CD4-positive, alpha-beta T cell treated with Interleukin-15 for 4 hours (primary cell): ENCODE data around the gene ERICH2.

Experiments used
- DNase-seq: peaks from one replicate; pipeline ENCODE4 v3.0.0-alpha.2; 2020; ENCODE audit warnings: low spot score

The ERICH2 gene

DNA sequence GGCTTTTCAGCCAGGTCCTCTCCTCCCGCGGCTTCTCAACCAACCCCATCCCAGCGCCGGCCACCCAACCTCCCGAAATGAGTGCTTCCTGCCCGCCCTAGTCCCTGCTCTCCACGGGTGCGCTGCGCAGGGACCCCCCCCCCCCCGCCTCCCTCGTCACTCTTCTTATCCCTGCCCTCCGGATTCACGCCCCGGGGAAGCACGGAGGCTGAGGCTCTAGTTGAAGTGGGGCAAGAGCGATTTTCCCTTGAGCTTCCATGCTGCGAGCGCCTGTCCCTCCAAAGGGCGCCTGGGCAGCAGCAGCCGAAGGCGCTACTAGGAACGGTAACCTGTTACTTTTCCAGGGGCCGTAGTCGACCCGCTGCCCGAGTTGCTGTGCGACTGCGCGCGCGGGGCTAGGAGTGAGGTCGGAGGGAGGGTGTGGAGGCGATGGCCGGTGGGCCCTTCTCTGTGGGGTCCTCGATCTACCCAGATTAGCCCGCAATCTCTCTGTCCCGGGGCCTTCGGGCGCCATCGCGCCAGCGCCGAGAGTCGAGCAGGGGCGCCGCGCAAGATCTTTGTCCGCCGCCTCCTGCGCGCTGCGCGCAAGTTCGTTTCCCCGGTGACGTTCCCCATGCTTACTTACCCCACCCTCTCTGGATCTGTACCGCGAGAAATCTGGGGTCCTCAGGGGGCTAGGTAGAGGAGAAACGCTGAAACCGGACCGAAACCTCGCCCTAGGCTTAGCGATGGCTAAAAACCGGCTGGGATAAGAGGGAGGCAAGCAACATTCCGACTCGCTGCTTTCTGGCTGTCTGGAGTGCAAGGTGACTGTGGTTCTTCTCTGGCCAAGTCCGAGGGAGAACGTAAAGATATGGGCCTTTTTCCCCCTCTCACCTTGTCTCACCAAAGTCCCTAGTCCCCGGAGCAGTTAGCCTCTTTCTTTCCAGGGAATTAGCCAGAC, 47.2 kb downstream of the ERICH2 start:
- no peak for DNase-seq

DNA sequence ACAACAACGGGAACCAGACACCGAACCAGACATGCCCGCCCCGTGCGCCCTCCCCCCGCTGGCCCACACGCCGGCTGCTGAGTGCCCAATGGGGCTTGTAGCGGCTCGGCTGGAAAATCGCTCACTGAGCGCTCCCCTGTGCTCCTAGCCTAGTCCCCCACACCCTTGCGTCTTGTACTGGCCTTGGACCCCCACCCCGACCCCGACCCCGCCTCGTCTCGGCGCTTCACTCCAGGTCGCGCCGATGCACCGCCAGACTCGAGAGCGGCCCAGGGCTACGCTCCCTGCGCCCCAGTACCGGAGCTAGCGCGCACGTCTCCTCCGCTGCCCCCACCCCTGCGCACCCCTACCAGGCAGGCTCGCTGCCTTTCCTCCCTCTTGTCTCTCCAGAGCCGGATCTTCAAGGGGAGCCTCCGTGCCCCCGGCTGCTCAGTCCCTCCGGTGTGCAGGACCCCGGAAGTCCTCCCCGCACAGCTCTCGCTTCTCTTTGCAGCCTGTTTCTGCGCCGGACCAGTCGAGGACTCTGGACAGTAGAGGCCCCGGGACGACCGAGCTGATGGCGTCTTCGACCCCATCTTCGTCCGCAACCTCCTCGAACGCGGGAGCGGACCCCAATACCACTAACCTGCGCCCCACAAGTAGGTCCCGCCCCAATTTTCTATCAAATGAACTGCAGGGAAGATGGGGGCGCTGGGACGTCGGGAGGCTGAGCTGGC, 48.0 kb downstream of the ERICH2 start:
- no peak for DNase-seq

- DNase-seq: no peak
These were observed 48.7 kb downstream of the ERICH2 start for GRCh38 chr2:170818752-170819470.

DNA sequence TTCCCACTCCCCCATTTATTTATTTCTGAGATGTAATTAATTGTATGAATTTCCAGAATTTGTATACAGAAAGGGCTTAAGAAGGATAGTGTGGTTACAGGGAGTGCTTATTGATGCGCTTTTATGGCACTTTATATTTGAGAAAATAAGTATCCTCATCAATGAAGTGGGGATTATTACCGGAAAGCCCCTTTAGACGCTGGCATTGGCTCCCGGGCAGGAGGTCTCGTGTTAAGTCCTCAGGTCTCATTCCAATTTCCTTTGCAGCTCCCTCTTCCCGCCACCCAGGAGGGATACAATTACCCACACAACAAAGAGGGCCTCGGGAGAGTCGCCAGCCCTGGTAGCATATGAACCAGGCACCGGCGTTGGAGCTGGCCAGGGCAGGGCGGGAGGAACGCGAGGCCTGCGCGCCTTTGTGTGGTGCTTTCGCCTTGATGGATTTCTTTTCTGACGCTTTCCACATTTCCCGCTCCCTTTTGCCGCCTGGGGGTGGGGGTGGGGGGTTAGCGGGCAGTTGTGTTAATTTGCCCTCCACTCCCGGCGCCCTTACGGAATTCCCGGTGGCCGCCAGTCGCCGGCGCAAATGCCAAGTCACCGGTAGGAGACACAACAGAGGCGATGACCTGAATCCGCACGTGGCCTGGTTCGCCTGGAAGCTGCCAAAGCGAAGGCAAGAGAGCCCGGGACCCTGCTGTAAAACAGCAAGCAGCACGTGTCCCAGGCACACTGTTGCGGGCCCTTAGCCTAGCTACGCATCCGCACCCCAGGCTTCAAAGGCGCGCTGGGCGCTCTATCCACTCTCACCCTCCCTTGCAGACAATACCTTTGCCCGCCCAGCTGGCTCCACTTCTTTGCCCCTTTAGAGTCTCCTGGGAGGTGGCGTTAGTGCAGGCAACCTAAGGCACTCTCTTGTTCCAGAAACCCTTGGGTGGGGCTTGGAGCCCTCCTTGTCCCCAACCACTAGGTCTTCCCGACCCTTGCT, 49.8 kb downstream of the ERICH2 start:
- no peak for DNase-seq

GRCh38 chr2:170820757-170821530, 50.8 kb downstream of the ERICH2 start:
- DNase-seq: peak; percentile 37

- no peak for DNase-seq
These were observed 51.5 kb downstream of the ERICH2 start for GRCh38 chr2:170821531-170822289.

GRCh38 chr2:170822290-170823087, 52.3 kb downstream of the ERICH2 start:
- no peak for DNase-seq

DNA sequence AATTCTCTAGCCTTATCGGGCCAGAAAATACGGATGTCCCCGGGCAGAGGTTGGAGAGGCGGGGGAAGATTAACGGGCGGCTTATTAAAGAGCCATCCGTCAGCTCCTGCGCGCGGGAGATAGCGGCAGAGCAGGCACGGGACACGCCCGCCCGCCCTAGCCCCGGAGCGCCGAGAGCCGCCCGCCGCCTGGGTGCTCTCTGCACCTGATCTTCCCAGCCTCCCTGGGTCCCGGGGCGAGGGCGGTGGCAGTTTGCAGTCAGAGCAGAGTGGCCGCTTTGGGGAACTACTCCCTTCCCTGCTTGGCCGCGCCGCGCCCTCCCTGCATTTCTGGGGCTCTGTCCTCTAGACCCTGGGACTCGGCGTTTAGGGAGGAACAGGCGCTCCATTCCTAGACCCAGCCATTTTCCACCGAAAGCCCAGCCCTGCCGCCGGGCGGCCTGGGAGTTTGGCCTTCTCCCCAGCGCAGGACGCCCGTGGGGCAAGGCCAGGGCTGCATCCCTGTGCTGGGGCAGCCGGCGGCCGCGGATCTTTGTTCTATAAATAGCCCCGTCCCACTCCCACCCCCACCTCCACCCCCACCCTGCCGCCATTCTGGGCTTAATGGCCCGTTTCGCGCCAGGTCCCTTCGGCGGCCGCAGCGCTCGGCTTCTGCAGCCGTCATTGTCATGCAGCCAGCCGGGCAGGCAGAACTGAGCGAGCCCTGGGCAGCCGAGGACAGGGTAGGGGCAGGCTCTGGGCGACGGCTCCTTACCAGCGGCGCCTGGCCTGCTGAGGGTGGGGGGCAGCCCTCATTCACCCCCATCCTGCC, 53.1 kb downstream of the ERICH2 start:
- no peak for DNase-seq

- DNase-seq: no peak
These were observed 53.7 kb downstream of the ERICH2 start for GRCh38 chr2:170823898-170824215.

- DNase-seq: no peak
These were observed 54.4 kb downstream of the ERICH2 start for GRCh38 chr2:170824526-170825015.

DNA sequence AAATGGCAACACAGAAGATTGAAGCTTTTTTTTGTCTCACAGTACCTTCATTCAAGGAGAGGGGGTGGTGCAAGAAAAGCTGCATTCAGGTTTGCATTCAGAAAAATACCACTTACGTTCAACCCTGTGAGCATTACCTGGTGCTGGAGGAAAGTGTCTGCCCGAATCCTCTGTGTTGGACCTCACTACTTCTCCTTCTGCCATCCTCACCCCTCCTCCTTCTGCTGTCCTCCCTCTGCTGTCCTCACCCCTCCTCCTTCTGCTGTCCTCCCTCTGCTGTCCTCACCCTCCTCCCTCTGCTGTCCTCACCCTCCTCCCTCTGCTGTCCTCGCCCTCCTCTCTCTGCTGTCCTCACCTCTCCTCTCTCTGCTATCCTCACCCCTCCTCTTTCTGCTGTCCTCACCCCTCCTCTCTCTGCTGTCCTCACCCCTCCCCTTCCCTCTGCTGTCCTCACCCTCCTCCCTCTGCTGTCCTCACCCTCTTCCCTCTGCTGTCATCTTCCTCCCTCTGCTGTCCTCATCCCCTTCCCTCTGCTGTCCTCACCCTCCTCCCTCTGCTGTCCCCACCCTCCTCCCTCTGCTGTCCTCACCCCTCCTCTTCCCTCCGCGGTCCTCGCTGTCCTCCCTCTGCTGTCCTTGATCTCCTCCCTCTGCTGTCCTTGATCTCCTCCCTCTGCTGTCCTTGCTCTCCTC, 57.8 kb downstream of the ERICH2 start:
- DNase-seq: no peak

DNA sequence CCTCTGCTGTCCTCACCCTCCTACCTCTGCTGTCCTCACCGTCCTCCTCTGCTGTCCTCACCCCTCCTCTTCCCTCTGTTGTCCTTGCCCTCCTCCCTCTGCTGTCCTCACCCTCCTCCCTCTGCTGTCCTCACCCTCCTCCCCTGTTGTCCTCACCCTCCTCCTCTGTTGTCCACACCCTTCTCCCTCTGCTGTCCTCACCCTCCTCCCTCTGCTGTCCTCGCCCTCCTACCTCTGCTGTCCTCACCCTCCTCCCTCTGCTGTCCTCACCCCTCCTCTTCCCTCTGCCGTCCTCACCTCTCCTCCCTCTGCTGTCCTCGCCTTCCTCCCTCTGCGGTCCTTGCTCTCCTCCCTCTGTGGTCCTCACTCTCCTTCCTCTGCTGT, 58.3 kb downstream of the ERICH2 start:
- DNase-seq: no peak

DNA sequence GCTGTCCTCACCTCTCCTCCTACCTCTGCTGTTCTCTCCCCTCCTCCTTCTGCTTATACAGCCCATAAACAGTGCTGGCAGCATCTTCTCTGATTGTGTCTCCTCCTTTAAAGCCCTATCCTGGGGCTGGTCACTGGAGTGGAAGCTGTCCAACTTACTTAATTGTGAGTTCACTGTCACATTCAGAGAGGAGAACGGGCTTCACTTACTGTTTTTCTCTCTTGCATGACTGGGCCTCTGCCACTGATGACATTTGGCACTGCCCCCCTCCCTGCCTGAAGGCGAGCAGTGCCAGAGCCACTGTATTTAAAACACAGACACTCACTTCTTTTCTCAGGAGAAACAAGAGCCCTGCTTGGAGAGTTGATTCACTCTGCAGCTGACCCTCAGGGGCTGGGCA, 58.9 kb downstream of the ERICH2 start:
- no peak for DNase-seq

DNA sequence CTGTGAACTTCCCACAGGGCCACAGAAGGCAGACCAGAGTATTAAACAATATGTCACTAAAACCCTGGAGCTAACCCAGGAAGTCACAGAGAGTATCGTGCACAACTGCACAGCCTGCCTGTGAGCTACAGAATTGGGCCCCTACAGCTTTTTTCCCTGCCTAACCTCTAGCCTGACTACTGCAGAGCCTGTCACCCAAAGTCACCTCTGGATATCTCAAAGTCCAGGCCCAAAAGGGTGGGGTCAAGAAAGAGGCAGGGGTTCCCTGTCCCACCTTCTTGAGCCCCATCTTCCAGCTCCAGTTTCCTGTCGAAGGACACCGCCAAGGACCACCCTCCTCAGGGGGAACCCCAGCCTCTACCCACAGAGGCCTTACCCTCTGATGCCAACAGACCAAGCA, 60.0 kb downstream of the ERICH2 start:
- no peak for DNase-seq

- DNase-seq: no peak
These were observed 60.9 kb downstream of the ERICH2 start for GRCh38 chr2:170831115-170831514.

DNA sequence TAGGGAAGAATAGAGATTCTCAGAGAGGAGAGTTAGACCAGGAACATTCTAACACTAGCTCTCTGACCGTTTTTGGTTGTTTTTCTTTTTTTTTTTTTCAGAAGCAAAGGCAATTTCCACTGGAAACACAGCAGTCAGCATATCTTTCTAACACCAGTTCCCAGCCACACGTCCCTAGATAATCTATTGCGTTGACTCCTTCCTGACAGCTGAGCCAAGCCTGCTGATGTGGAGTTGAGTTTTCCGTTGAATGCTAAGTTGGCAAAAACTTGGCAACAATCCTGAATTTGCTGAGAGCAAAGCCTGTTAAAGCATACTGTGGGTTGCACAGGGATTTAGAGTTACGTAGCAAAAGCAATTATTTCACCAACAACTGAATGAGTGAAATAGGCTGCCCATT, 65.8 kb downstream of the ERICH2 start:
- no peak for DNase-seq

DNA sequence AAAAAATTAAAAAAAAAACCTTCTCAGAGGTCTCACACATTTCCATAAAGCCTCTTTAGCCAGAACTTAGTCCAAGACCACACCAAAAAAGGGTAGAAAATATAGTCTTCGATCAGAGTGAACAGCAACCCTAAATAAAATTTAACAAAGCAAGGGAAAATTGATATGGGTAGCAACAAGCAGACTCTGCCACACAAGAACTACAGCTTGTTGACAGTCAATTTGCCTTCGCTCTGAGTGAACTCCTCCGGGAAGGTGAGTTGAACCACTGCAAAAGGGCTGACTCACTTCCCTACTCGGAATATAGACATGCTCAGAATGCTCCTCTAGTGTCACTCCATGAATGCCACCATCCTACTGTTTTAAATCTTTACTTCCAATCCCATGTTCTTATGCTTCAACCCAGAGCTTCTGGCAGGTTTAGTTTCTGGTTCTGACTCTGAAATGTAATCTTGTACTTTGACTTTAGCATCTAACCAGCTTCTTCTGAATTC, 70.6 kb downstream of the ERICH2 start:
- no peak for DNase-seq
